GM18498 (cell line): ENCODE data around the gene RALB.
A peak's percentile ranks its signal among the peaks of the same experiment; 100 is the strongest.
"Not testable (repeated sequence)": the region's sequence is repeated elsewhere in the genome, so short reads cannot be mapped to it uniquely, and the experiment has no call there.

Experiments used
- ATAC-seq: cut with Tn5 transposase; IDR thresholded peaks from one replicate; pipeline ENCODE4 v1.9.1; 2021; ENCODE audit warnings: mild to moderate bottlenecking, moderate library complexity; ENCODE audit not compliant: unreplicated experiment

Gene RALB

GRCh38 chr2:120291401-120292311 lies 39.0 kb downstream of the RALB start:
- no peak for ATAC-seq

GRCh38 chr2:120293096-120294007 lies 40.7 kb downstream of the RALB start:
- ATAC-seq, result peak; percentile 37

- peak; percentile 93 for ATAC-seq
These were observed 41.3 kb downstream of the RALB start for GRCh38 chr2:120294008-120294340.

- no peak for ATAC-seq
These were observed 45.7 kb downstream of the RALB start for GRCh38 chr2:120298173-120298835.

- no peak for ATAC-seq
These were observed 46.4 kb downstream of the RALB start for GRCh38 chr2:120299004-120299403.

- ATAC-seq, result no peak
These were observed 46.9 kb downstream of the RALB start for GRCh38 chr2:120299561-120299960.

- no peak for ATAC-seq
These were observed 47.7 kb downstream of the RALB start for GRCh38 chr2:120300385-120300784.

GRCh38 chr2:120301284-120301683 lies 48.6 kb downstream of the RALB start:
- ATAC-seq, result no peak

- ATAC-seq, result no peak
These were observed 49.6 kb downstream of the RALB start for GRCh38 chr2:120302301-120302700.

- ATAC-seq, result no peak
These were observed 50.5 kb downstream of the RALB start for GRCh38 chr2:120303177-120303576.

- no peak for ATAC-seq
These were observed 52.6 kb downstream of the RALB start for GRCh38 chr2:120305296-120305695.

GRCh38 chr2:120305937-120306490 lies 53.4 kb downstream of the RALB start:
- ATAC-seq, result no peak

GRCh38 chr2:120307482-120307881 lies 54.8 kb downstream of the RALB start:
- ATAC-seq, result no peak

GRCh38 chr2:120308038-120308910 lies 55.6 kb downstream of the RALB start:
- ATAC-seq, result no peak

- ATAC-seq, result no peak
These were observed 57.5 kb downstream of the RALB start for GRCh38 chr2:120310136-120310535.

- not testable (repeated sequence) for ATAC-seq
These were observed 58.2 kb downstream of the RALB start for GRCh38 chr2:120310841-120311240.

GRCh38 chr2:120312076-120312475 lies 59.4 kb downstream of the RALB start:
- ATAC-seq, result no peak

GRCh38 chr2:120312860-120313694 lies 60.4 kb downstream of the RALB start:
- peak; percentile 80 for ATAC-seq
